NCI-H146 treated with DMSO at 0.1 percent for 48 hours (cell line): ENCODE measurements around the gene EPHB3.

Source experiments
- DNase-seq: peaks from one replicate; lab custom pipeline; 2025; ENCODE audit not compliant: unreplicated experiment; lab: John Stamatoyannopoulos, UW

Gene EPHB3

DNA sequence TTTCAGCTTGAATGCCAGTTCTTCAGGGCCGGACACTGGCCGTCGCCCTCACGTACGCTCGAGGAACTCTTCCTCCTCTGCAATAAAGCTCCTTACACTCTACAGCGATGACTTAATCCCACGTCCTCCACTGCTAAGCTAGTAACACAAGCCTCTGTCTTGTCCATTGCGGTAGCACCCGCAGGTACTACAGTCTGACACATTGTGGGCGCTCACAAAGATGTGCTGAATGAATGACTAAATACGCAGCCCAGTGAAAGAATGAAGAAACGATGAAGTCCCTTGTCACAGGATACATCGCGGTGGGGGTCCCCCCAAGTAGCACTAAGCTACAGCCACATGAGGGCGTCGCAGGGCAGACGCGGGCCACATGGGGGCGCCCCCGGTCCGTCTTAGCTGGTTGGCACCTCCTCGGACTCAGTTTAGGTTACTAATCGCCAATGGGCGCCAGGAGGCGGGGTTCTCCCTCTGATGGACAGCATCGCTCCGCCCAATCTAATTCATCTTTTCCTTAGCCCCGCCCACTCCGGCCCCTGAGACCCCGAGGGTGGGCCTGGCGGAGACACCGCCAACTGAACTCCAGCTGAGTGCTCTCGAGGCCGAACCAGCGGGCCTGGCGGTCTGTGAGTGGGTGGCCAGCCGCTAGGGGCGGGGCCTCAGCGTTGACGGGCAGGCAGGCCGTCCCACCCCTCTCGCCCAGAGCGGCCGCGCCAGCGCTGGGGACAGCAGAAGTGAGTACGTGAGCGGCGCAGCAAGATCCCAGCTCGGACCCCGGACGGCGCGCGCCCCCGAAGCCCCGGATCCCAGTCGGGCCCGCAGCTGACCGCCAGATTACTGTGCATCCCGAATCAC, at the start of gene EPHB3:
EPHB3 (plus strand) TSS at position 725 of the 852 bp plus-strand sequence. CDS start 451 bp downstream, outside the sequence.
- DNase-seq = peak; percentile 87

GRCh38 chr3:184512621-184513020, 49.0 kb upstream of the EPHB3 start:
- DNase-seq = no peak

- DNase-seq = peak; percentile 82
Observed at GRCh38 chr3:184513276-184514170, 48.1 kb upstream of the EPHB3 start.

GRCh38 chr3:184514171-184514490, 47.5 kb upstream of the EPHB3 start:
- DNase-seq = no peak

GRCh38 chr3:184523825-184524615, 37.6 kb upstream of the EPHB3 start:
- no peak for DNase-seq

- no peak for DNase-seq
Observed at GRCh38 chr3:184524981-184525336, 36.6 kb upstream of the EPHB3 start.

DNA sequence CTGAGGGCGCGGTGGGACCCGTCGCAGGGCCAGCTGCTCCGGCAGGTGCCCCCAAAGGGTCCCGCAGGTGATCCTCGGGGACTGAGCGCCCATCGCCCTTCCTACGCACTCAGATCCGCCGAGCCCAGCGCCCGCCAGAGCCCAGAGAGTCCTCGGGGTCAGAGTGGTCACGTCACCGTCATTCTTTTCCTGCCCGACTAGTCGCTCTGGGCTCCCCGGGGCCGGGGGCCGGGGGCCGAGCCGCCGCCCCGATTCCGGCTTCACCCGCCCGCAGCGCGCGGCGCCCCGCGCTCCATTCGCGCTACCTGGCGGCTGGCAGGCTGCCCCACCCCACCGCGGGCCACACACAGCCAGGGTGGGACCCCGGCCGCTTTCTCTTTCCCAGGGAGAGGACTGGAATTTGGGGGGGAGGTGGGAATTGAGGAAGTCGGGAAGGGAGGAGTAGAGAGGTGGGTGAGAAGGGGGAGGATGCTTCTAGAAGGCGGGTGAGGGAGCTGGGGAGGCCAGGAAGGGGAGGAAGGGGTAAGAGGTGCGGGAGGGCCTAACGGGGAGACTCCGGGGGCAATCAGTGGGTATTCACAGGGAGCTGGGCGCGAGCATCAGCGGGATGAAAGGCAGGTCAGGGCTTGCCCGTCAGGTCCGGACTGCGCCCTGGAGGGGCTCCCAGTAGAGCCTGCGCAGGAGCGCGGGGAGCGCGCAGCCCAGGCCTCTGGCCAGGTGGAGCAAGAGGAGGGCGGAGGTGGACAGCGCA, 36.1 kb upstream of the EPHB3 start:
- DNase-seq = peak; percentile 28

- no peak for DNase-seq
Observed at GRCh38 chr3:184526088-184526433, 35.5 kb upstream of the EPHB3 start.

- no peak for DNase-seq
Observed at GRCh38 chr3:184531626-184532280, 29.8 kb upstream of the EPHB3 start.

- DNase-seq = no peak
Observed at GRCh38 chr3:184532940-184533732, 28.4 kb upstream of the EPHB3 start.

DNA sequence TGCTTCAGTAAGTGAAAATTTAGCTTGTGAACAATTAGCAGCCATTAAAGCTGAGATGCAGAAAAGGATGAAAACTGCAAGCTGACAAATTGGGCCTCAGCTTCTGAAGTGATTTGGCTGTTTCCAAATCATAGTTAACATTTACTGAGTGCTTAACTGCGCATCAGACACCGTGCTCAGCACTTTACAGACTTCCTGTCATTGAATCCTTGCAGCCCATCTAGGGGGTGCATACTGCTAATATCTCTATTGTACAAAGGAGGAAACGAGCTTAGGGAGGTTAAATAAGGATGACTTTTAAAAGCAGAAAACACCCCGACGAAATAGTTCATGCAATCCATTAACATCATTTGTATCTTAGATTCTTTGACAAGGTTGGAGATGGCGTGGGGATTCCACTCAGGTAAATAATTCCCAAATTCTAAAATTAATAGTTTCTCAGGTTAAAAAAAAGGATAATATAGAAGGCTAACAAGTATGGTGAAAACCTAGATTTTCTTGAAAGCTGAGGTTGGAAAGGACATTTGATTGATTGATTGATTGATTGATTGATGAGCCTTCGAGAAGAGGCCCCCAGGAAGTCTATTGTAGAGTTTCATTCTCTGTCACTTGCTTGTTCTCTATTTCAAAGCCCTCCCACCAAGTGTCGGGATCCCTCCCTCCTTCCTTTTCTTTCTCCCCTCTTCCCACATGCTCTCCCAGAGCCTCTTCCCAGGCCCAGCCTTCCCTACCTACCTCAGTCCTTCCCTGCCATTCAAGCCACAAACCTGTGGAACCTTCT, 23.5 kb upstream of the EPHB3 start:
- DNase-seq = no peak

- no peak for DNase-seq
Observed at GRCh38 chr3:184538666-184539431, 22.7 kb upstream of the EPHB3 start.

DNA sequence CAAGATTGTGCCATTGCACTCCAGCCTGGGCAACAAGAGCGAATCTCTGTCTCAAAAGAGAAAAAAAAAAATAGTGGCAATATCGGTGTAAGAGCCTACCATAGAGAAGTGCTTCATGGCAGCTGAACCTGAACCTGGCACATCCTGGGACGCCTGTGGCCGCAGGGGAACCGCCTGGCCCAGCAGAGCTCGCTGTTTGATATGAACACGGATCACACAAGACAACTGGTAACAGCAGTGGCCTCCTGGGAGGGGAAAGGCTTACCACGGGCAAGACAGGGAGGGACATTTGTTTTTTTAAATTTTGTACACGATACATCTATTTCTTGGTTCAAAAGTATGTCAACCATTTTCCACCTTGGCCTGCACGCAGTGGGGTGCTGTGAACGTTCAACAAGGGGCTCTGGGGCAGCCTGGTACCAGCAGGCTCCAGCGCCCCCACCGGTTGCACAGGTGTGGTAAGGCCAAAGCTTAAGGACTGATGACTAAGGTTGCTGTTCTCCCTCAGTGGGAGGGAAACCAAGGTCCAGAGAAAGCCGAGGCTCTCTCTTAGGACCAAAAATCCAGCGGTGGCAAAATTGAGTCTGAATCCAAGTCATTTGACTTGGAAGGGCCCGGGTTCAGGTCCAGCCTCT, 21.7 kb upstream of the EPHB3 start:
- no peak for DNase-seq

- DNase-seq = peak; percentile 68
Observed at GRCh38 chr3:184540777-184541681, 20.6 kb upstream of the EPHB3 start.

DNA sequence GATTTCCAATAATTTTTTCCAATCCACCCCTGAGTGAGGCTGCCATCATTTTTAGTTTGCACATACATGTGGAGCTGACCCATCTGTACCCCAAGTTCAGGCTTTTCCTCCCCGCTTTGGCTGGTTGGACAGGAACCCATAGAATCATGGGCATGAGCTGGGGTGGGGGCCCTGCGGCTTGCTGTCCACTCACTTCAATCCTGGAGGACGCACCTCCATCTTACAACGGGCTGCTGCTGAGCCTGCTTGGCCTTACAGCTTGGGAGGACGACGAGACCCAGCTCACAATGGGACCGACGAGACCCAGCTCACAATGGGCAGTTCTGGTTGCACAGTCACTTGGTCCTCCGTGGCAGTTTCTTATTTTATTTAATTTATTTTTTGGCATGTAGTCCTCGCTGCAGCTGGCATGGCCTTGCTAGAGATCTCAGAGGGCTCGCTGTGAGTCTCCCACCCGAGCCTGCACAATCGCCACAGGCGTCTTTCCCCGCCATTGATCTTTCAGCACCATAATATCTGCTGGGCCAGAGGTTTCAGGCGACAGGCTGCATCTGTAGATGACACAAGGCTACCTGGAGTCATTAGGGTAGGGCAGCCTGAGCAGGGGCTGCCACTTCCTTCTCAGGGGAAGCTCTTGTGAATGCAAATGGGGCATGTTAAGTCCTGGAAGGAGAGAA, 19.6 kb upstream of the EPHB3 start:
- DNase-seq = no peak

DNA sequence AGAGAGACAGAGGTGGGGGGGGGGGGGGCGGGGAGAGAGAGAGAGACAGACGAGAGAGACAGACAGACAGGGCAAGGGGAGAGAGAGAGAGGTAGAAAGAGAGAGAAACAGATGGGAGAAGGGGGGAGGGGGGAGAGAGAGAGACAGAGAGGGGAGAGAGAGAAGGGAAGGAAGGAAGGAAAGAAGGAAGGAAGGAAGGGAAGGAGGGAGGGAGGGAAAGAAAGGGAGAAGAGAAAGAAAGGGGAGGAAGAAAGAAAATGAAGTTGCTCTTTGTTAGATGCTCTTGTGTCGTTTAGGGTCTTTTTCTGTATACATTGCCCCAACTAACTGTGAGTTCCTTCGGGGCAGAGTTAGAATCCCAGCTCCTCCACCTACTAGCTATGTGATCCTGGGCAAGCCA, 19.0 kb upstream of the EPHB3 start:
- no peak for DNase-seq
